ENCODE measurements around the gene PMPCB. TPM values are rescaled to one million over a fixed set of nuclear protein-coding genes. Genes with fewer than 3 reads are reported as not detected.

PMPCB gene
- total RNA-seq, 6 experiments from 2014 or later, result 39.7 to 45.0 (median 44.0) TPM

GRCh38 chr7:103297837-103298179 lies 573 bp downstream of the PMPCB start:
- H3K9me3 ChIP-seq, result no peaks in the 10 kb centered on the region
- peaks cover 0 to 19% (median 6%) of the 10 kb centered on the region in 4 donors for H3K4me1 ChIP-seq
- H3K36me3 ChIP-seq, result peaks cover 0 to 32% (median 15%) of the 10 kb centered on the region in 4 donors
- intact Hi-C loops (cut with DNase I), result loop anchor here in 1 of 2 donors (5.0 kb wide), 1 partner anchor 109 kb away; no protein-coding TSS in a partner anchor
- ATAC-seq (no peak), DNase-seq (no peak)
- H3K4me3 ChIP-seq, result peak overlapping the region; percentile 65 to 95 (median 82)
- WGBS (ENCODE audit: insufficient coverage, low coverage, low lambda C conversion rate, missing lambda C conversion rate), result under 1% methylated on average over 7 of the region's 7 CpGs
- H3K27ac ChIP-seq, result peak overlapping the region; percentile 77 to 89 (median 84)
- H3K27me3 ChIP-seq, result no peaks in the 10 kb centered on the region
- no peak for TF ChIP-seq POLR2A (IDR thresholded peaks at IDR 0.05)
- TF ChIP-seq, protein P1, sequence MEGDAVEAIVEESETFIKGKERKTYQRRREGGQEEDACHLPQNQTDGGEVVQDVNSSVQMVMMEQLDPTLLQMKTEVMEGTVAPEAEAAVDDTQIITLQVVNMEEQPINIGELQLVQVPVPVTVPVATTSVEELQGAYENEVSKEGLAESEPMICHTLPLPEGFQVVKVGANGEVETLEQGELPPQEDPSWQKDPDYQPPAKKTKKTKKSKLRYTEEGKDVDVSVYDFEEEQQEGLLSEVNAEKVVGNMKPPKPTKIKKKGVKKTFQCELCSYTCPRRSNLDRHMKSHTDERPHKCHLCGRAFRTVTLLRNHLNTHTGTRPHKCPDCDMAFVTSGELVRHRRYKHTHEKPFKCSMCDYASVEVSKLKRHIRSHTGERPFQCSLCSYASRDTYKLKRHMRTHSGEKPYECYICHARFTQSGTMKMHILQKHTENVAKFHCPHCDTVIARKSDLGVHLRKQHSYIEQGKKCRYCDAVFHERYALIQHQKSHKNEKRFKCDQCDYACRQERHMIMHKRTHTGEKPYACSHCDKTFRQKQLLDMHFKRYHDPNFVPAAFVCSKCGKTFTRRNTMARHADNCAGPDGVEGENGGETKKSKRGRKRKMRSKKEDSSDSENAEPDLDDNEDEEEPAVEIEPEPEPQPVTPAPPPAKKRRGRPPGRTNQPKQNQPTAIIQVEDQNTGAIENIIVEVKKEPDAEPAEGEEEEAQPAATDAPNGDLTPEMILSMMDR (IDR thresholded peaks at IDR 0.05), result no peak

- no peak for TF ChIP-seq POLR2A (IDR thresholded peaks at IDR 0.05)
- TF ChIP-seq, protein P1 (IDR thresholded peaks at IDR 0.05), result no peak
- intact Hi-C loops (cut with DNase I), result loop anchor here in 1 of 2 donors (5.0 kb wide), 1 partner anchor 108 kb away; no protein-coding TSS in a partner anchor
- no peak overlapping the region for H3K4me3 ChIP-seq
- no peak for DNase-seq
- peaks cover 0 to 19% (median 6%) of the 10 kb centered on the region in 4 donors for H3K4me1 ChIP-seq
- no peaks in the 10 kb centered on the region for H3K27me3 ChIP-seq
- no peak overlapping the region for H3K27ac ChIP-seq
- no peak for ATAC-seq
- 93% methylated on average over 6 of the region's 6 CpGs for WGBS (ENCODE audit: insufficient coverage, low coverage, low lambda C conversion rate, missing lambda C conversion rate)
- H3K9me3 ChIP-seq, result no peaks in the 10 kb centered on the region
- peaks cover 0 to 41% (median 21%) of the 10 kb centered on the region in 4 donors for H3K36me3 ChIP-seq
Measured at GRCh38 chr7:103299660-103300059, 2.4 kb downstream of the PMPCB start.

- H3K27me3 ChIP-seq, result no peaks in the 10 kb centered on the region
- ATAC-seq, result no peak
- peaks cover 0 to 19% (median 6%) of the 10 kb centered on the region in 4 donors for H3K4me1 ChIP-seq
- no peak for TF ChIP-seq POLR2A (IDR thresholded peaks at IDR 0.05)
- TF ChIP-seq, protein P1 (IDR thresholded peaks at IDR 0.05), result no peak
- H3K9me3 ChIP-seq, result no peaks in the 10 kb centered on the region
- H3K27ac ChIP-seq, result no peak overlapping the region
- no peak overlapping the region for H3K4me3 ChIP-seq
- intact Hi-C loops (cut with DNase I), result no loop called here
- DNase-seq, result no peak
- H3K36me3 ChIP-seq, result peaks cover 0 to 59% (median 26%) of the 10 kb centered on the region in 4 donors
- 54% methylated on average over 2 of the region's 2 CpGs for WGBS (ENCODE audit: insufficient coverage, low coverage, low lambda C conversion rate, missing lambda C conversion rate)
Measured at GRCh38 chr7:103301441-103301840, 4.2 kb downstream of the PMPCB start.

- no peaks in the 10 kb centered on the region for H3K9me3 ChIP-seq
Measured at GRCh38 chr7:103307503-103308231, 10.4 kb downstream of the PMPCB start.

More at GRCh38 chr7:103307503-103308231, 10.4 kb downstream of the PMPCB start:
- WGBS (ENCODE audit: insufficient coverage, low coverage, low lambda C conversion rate, missing lambda C conversion rate), result 43% methylated on average over 3 of the region's 3 CpGs
- peaks cover 0 to 77% (median 38%) of the 10 kb centered on the region in 4 donors for H3K36me3 ChIP-seq
- no peak for TF ChIP-seq POLR2A (IDR thresholded peaks at IDR 0.05)
- TF ChIP-seq, protein P1 (IDR thresholded peaks at IDR 0.05), result no peak
- no peak for DNase-seq
- intact Hi-C loops (cut with DNase I), result no loop called here
- no peak overlapping the region for H3K27ac ChIP-seq
- no peak overlapping the region for H3K4me3 ChIP-seq
- H3K27me3 ChIP-seq, result no peaks in the 10 kb centered on the region
- peaks cover 0 to 9% (median 0%) of the 10 kb centered on the region in 4 donors for H3K4me1 ChIP-seq
- ATAC-seq, result no peak
